HK-2 (cell line): ENCODE results near the gene MFSD12.
"Not testable (repeated sequence)": the region's sequence is repeated elsewhere in the genome, so short reads cannot be mapped to it uniquely, and the experiment has no call there.

ENCODE experiments used
- DNase-seq: peaks from one replicate; pipeline ENCODE4 v3.0.0-alpha.2; 2018; ENCODE audit not compliant: unreplicated experiment

MFSD12 gene

GRCh38 chr19:3536429-3537100, 20.8 kb downstream of the MFSD12 start:
- no peak for DNase-seq

DNA sequence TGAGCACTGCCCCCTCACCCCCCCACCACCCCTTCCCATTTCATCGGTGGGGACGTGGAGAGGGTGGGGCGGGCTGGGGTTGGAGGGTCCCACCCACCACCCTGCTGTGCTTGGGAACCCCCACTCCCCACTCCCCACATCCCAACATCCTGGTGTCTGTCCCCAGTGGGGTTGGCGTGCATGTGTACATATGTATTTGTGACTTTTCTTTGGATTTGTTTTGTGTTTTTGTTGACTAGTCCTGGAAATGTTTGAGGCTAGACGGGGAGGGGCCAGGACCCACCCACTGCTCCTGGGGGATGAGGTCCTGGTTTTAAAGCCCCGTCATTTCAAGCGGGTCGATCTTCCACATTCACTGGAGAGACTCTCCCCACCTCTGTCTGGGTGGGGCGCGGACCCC, 21.4 kb downstream of the MFSD12 start:
- no peak for DNase-seq

DNA sequence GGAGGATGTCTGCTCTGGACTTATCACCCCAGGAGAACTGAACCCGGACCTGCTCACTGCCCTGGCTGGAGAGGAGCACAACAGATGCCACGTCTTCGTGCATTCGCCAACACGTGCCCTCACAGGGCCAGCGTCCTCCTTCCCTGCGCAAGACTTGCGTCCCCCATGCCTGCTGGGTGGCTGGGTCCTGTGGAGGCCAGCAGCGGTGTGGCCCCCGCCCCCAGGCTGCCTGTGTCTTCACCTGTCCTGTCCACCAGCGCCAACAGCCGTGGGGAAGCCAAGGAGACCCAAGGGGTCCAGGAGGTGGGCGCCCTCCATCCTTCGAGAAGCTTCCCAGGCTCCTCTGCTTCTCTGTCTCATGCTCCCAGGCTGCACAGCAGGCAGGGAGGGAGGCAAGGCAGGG, 21.8 kb downstream of the MFSD12 start:
- DNase-seq = no peak

- DNase-seq = no peak
These were observed 22.2 kb downstream of the MFSD12 start for GRCh38 chr19:3535235-3535535.

GRCh38 chr19:3534375-3535234, 22.8 kb downstream of the MFSD12 start:
- DNase-seq = no peak

DNA sequence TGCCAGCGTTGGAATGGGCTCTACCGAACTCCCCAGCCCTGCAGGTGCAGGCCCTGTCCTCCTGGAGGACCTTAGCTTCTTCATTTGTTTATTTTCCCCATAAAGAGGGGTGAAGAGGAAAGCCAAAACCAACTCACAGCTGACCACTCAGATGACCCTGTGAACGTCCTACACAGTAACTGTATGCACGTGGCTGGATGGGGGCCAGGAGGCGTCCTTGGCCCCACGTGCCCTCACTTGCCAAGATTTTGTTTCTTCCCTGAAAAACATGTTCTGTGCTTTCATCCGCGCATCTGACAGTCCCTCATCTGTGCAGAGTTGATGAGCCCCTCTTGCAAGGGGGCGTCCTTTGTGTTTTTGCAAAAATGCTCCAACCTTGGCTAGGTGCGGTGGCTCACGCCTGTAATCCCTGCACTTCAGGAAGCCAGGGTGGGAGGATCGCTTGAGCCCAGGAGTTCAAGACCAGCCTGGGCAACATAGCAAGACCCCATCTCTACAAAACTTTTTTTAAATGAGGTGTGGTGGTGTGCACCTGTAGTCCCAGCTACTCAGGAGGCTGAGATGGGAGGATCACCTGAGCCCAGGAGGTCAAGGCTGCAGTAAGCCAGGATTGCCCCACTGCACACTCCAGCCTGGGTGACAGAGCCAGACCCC, 23.7 kb downstream of the MFSD12 start:
- no peak for DNase-seq

DNA sequence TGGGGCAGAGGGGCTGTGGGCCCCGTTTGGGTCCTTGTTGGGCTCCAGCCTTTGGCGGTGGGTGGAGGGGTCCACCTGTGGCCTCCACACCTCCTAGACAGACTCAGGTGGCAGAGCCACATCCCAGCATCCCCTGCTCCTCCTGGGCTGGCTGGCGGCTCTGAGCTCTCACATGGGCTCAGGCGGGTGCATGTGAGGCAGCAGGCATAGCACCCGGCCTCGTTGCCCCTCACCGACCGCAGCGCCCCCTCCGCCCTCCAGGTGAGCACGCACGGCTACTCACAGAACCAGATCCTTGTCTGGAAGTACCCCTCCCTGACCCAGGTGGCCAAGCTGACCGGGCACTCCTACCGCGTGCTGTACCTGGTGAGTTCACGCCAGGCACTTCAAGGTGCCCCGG, 24.4 kb downstream of the MFSD12 start:
- no peak for DNase-seq

- DNase-seq = no peak
These were observed 25.1 kb downstream of the MFSD12 start for GRCh38 chr19:3532154-3532786.

GRCh38 chr19:3531716-3532115, 25.7 kb downstream of the MFSD12 start:
- no peak for DNase-seq

DNA sequence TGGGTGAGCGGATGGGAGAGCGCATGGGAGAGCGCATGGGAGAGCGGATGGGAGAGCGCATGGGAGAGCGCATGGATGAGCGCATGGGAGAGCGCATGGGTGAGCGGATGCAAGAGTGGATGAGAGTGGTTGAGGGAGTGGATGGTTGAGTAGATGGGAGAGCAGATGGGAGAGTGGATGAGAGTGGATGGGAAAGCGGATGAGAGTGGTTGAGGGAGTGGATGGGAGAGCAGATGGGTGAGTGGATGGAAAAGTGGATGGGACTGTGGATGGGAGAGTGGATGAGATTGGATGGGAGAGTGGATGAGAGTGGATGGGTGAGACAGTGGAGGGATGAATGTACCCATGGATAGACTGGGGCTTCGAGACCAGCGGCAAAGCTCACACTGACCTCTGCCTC, 27.0 kb downstream of the MFSD12 start:
- no peak for DNase-seq

DNA sequence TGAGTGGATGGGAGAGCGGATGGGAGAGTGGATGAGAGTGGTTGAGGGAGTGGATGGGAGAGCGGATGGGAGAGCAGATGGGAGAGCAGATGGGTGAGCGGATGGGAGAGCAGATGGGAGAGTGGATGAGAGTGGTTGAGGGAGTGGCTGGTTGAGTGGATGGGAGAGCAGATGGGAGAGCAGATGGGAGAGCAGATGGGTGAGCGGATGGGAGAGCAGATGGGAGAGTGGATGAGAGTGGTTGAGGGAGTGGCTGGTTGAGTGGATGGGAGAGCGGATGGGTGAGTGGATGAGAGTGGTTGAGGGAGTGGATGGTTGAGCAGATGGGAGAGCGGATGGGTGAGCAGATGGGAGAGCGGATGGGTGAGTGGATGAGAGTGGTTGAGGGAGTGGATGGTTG, 28.1 kb downstream of the MFSD12 start:
- DNase-seq = not testable (repeated sequence)

- DNase-seq = no peak
These were observed 28.7 kb downstream of the MFSD12 start for GRCh38 chr19:3528539-3529211.

- DNase-seq = no peak
These were observed 29.3 kb downstream of the MFSD12 start for GRCh38 chr19:3528080-3528479.

- DNase-seq = no peak
These were observed 30.0 kb downstream of the MFSD12 start for GRCh38 chr19:3527238-3527910.

DNA sequence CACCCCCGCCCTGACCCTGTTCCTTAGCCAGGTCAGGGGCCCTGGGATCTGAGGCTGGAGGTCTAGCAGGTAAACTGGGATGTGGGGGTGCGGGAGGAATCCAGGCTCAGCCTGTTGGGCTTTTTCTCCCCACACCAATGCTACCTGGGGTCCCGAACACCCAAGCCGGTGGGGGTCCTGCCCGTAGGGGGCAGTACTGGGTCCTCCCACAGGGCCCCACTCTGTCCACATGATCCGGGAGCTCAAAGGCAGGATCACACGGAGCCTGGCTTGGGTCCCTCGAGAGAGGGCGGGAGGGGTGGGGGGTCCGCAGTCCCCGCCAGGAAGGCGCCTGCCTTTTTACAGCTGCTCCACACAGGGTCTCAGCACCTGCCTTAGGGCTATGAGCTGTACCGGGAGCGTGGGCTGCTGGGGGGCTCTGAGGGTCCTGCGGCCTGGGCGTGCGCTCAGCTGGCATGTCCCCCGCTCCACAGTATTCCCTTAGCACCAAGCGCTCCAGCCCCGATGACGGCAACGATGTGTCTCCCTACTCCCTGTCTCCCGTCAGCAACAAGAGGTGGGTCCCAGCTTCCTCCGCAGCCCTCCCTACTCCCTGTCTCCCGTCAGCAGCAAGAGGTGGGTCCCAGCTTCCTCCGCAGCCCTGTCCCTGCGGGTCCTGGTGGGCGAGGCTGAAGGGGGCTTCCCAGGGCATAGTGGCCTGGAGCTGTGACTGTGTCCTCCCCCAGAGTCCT, 30.7 kb downstream of the MFSD12 start:
- DNase-seq = no peak

DNA sequence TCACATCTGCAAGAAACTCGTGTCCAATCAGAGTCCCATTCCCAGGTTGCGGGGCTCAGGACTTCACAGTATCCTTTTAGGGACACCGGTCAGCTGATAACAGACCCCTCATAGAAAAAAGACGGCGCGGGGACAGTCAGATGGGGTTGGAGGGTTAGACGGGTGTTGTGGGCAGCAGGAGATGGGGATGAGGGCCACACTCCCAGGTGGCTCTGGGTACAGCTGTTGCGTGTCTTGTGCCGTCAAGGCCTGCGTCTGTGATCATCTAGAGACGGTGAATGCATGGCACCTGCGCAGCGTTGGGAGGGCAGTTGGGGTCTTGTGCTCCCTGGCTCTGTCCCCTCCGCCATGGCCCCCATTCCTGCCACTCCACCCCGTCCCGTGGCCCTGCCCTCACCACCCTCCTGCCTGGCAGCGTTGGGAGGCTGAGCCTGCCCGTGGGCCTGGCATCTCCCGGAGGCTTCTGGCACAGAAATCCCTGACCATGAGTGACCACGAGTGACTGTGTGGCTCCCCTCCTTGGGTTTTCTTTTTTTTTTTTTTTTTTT, 32.4 kb downstream of the MFSD12 start:
- DNase-seq = no peak

- no peak for DNase-seq
These were observed 33.1 kb downstream of the MFSD12 start for GRCh38 chr19:3524078-3524842.

DNA sequence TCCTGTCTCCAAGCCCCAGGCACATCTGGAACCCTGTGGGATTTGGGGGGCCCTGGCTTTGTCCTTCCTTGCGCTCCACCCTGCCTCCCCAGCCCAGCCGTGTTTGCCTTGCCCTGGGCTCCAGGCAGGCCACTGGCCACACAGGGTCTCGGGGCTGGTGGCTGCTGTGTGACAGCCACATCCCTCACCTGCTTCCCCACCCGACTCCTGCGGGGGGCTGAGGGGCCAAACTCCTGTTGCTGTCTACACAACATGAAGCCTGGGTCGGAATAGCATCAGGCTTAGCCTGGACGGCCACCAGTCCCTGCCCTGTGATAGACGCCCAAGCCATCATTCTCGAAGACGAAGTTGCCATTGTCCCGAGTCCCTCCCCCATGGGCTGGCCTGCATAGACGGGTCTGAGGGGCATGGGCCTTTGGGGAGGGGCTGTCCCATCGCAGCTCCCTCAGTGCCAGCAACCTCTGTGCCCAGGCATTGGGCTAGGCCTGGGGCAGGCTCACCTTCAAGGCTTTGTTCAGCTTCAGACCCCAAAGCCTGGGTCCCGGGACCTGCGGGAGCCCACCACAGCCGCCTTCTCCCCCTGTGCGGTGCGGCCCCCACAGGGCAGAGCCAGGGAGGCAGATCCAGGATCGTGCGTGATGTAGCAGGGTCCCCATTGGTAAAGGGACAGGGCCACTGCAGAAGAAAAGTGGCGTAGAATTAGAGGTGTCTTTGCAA, 33.9 kb downstream of the MFSD12 start:
- no peak for DNase-seq
